GM13977 (cell line): ENCODE measurements around the gene BLM.

ENCODE experiments used
- DNase-seq: peaks from one replicate; pipeline ENCODE4 v3.0.0; 2012; ENCODE audit warnings: low spot score
- in situ Hi-C: fragments of 300-500 bp; cut with MboI; formaldehyde crosslinking; loops from one replicate; pipeline ENCODE4 v1.12.0; 2022; ENCODE audit warnings: low sequenced_read_pairs, low pct_unique_long_range_greater_than_20kb, mixed read lengths, inconsistent platforms; ENCODE audit not compliant: unreplicated experiment
- TF ChIP-seq, protein P1 (sequence below): IDR thresholded peaks from 2 replicates; pipeline ENCODE4 v1.5.1; 2012; ENCODE audit warnings: mild to moderate bottlenecking, control low read depth; ENCODE audit not compliant: insufficient read depth; ENCODE audit errors: extremely low read depth, missing control alignments

BLM gene

DNA sequence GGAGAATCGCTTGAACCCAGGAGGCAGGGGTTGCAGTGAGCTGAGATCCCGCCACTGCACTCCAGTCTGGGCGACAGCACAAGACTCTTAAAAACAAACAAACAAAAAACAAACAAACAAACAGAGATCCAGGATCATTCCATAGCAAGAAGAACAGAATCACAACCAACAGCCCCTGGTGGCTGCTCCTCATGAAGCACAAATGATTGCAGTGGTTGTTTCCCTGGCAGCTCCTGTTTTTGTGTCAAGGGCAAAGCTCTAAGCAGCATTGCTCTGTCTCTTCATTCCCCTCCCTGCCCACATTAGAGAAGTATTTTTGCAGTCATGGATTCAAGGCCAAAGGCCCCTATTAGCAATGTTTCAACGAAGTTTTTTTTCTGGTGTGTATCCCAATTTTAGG is 25.8 kb upstream of the BLM start:
- DNase-seq = no peak
- TF ChIP-seq, protein P1, sequence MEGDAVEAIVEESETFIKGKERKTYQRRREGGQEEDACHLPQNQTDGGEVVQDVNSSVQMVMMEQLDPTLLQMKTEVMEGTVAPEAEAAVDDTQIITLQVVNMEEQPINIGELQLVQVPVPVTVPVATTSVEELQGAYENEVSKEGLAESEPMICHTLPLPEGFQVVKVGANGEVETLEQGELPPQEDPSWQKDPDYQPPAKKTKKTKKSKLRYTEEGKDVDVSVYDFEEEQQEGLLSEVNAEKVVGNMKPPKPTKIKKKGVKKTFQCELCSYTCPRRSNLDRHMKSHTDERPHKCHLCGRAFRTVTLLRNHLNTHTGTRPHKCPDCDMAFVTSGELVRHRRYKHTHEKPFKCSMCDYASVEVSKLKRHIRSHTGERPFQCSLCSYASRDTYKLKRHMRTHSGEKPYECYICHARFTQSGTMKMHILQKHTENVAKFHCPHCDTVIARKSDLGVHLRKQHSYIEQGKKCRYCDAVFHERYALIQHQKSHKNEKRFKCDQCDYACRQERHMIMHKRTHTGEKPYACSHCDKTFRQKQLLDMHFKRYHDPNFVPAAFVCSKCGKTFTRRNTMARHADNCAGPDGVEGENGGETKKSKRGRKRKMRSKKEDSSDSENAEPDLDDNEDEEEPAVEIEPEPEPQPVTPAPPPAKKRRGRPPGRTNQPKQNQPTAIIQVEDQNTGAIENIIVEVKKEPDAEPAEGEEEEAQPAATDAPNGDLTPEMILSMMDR = peak; percentile 11
- in situ Hi-C loops = loop anchor here (5.0 kb wide), 1 partner anchor 34 kb away; no protein-coding TSS in a partner anchor

DNA sequence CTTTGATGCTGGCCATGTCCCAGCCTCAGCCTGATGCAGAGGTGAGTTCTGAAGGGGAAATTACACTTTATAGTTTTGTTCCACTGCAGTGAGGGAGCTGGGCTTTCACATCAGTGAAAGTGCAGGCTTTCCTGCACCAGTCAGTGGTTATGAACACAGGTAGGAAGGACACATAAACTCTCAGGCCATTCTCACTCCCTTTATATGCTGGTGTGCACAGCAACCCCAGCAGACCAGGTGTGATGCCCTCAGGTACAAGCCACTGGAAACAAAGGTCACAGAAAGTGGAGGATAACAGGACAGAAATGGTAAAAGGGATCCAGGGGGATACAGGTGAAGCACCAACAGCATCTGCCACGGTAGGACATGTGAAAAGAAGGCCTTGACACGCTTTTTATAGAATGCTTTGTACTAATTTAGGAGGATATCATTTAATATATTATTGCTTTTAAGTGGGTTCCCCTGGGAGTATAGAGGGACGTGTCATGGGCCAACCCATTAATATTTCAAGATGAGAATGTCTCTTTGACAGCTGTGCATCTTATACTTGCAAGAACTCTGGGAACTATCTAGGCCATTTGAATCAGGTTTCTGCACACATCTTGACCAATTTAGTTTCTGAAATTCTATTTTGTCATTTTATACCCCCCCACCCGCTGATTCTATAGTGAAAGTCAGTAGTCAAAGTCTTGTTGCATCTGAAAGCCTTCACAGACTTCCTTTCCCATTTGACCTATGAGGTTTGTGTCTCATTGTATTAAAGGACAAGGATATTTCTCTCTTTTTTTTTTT is 25.0 kb upstream of the BLM start:
- TF ChIP-seq, protein P1 = no peak
- peak; percentile 57 for DNase-seq
- in situ Hi-C loops = loop anchor here (5.0 kb wide), 1 partner anchor 35 kb away; no protein-coding TSS in a partner anchor

DNA sequence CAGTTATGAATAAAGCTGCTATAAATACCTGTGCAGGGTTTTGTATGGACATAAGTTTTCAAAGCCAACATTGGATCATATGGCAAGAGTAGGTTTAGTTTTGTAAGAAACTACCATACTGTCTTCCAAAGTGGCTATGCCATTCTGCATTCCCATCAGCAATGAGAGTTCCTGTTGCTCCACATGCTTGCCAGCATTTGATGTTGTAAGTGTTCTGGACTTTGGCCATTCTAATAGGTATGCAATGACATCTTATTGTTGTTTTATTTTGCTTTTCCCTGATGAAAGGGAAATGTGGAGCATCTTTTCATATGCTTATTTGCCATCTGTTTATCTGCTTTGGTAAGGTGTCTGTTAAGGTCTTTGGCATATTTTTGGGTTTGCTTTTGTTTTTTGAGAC is 22.2 kb upstream of the BLM start:
- no peak for DNase-seq

DNA sequence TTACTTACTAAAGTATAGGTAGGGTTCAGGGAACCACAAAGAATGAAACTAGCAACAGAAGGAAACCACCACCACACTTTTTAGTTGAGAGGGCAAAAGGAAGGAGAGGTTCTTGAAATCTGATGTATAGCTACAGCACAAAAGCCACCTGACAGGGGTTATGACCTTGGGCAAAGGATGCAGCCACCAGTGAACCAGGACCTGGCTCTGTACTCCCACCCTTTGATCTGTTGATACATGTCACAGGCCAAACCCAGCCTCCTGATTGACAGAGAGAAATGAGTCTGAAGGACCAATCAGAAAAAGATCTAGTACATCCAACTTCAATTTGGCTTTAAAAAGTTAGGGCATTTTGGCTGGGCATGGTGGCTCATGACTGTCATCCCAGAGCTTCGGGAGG is 20.0 kb upstream of the BLM start:
- DNase-seq = no peak
- in situ Hi-C loops = no loop called here
- TF ChIP-seq, protein P1 = no peak

More for the DNA sequence above, 22.2 kb upstream of the BLM start:
- in situ Hi-C loops = loop anchor here (5.0 kb wide), 1 partner anchor 38 kb away; no protein-coding TSS in a partner anchor
- TF ChIP-seq, protein P1 = no peak

DNA sequence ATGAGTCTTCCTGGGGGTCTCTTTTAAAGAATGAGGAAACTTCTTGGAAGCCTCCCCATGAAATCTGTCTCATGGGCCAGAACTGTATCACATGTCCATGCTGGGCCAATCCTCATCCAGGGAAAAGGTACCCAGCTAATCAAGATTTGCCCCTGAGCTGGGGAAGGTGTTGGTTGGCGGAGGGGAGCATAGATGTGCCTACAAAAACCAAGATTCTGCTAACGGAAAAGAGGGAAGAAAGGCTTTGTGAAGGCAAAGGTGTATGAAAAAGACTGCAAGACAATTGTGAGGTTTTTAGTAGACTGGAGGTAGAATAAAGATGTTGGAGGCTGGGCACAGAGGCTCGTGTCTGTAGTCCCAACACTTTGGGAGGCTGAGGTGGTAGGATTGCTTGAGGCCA is 18.5 kb upstream of the BLM start:
- in situ Hi-C loops = no loop called here
- TF ChIP-seq, protein P1 = no peak

DNA sequence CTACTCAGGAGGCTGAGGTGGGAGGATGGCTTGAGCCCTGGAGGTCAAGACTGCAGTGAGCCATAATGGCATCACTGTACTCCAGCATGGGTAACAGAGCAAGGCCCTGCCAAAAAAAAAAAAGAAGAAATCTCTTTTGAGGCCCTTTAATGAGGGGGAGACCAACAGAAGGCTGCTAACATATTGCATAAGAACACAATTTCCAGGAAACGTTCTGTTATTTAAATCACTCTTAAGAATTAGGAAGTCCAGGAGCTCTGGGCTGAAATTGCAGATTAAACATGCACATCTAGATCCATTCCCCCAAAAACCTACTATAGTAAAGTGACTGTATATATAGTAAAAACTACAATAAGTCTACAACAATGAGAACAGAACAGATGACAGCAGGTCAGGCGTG is 16.1 kb upstream of the BLM start:
- DNase-seq = no peak
- in situ Hi-C loops = no loop called here
- TF ChIP-seq, protein P1 = no peak

More for the DNA sequence above, 18.5 kb upstream of the BLM start:
- DNase-seq = no peak
